ENCODE results near the gene NCOR1. TPM values are rescaled to one million over a fixed set of nuclear protein-coding genes. Genes with fewer than 3 reads are reported as not detected.
"Not testable (repeated sequence)": the region's sequence is repeated elsewhere in the genome, so short reads cannot be mapped to it uniquely, and the experiment has no call there.

The NCOR1 gene
- total and polyA plus RNA-seq, 2 of the 8 experiments (the other 6 are each of a cell fraction or from before 2014, with no cell fraction given) = 65.4 to 142 TPM

DNA sequence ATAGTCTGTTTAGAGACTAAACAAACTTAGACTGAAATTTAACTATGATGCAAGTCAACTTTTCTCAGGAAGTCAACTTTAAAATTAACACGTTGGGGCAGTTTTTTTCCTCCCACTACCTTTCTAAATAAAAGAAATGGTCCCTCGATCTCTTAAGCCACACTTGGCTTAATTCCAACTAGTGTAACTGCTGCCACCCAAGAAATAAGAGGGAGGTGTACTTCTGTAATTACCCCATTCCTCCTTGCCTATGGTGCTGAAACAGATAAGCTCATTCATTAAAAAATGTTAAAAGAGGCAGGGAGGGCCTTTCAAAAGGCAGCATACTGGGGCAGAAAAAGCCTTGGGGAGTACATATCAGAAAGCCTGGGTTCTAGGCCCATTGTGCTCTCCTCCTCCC lies 59.8 kb downstream of the NCOR1 start (continued):
- TF ChIP-seq SAP30 (IDR thresholded peaks at IDR 0.05; ENCODE audit: insufficient read depth, insufficient replicate concordance, low read length) (no peak), CEBPB (IDR thresholded peaks at IDR 0.05; ENCODE audit: low read depth, low read length) (no peak), EZH2 (IDR thresholded peaks at IDR 0.05; ENCODE audit: low read depth, low read length, severe bottlenecking) (no peak), POU5F1 (IDR thresholded peaks at IDR 0.05; ENCODE audit: low read depth, low read length) (no peak), GTF2F1 (IDR thresholded peaks at IDR 0.05; ENCODE audit: borderline replicate concordance, low read depth, low read length) (no peak), FOSL1 (IDR thresholded peaks at IDR 0.05; ENCODE audit: insufficient read depth, low read depth, low read length) (no peak), SIX5 (IDR thresholded peaks at IDR 0.05; ENCODE audit: low read depth, low read length) (no peak), TAF7 (optimal IDR thresholded peaks at IDR 0.05; ENCODE audit: borderline replicate concordance, low read depth, low read length) (no peak)

DNA sequence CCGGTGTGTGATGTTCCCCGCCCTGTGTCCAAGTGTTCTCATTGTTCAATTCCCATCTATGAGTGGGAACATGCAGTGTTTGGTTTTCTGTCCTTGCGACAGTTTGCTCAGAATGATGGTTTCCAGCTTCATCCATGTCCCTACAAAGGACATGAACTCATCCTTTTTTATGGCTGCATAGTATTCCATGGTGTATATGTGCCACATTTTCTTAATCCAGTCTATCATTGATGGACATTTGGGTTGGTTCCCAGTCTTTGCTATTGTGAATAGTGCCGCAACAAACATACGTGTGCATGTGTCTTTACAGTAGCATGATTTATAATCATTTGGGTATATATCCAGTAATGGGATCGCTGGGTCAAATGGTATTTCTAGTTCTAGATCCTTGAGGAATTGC lies 63.0 kb downstream of the NCOR1 start:
- H2BK12ac ChIP-seq (ENCODE audit: low read depth, low read length); H4K8ac ChIP-seq (ENCODE audit: extremely low read depth, insufficient read depth, low read length); H3K9me3 ChIP-seq (ENCODE audit: insufficient read depth in 2 of 2, low read depth in 1 of 2, low read length in 1 of 2); H2BK20ac ChIP-seq (ENCODE audit: low read length); H3K4me1 ChIP-seq (replicated peaks in 1 of 4; ENCODE audit: control insufficient read depth in 3 of 4, insufficient read depth in 4 of 4, low read length in 3 of 4); H4K20me1 ChIP-seq (replicated peaks in 1 of 2; ENCODE audit: control insufficient read depth in 1 of 2, insufficient read depth in 2 of 2, low read length in 2 of 2); DNase-seq (ENCODE audit: low read depth in 1 of 2, low spot score in 2 of 2); H2BK5ac ChIP-seq (ENCODE audit: low read depth, low read length); H3K4me3 ChIP-seq (ENCODE audit: extremely low read depth in 1 of 4, insufficient read depth in 2 of 4, low read depth in 3 of 4, low read length in 4 of 4); H3K79me1 ChIP-seq (ENCODE audit: low read depth, low read length); H3K56ac ChIP-seq (replicated peaks; ENCODE audit: insufficient read length, low read depth, low read length); H2BK15ac ChIP-seq (ENCODE audit: low read length); H2BK120ac ChIP-seq (replicated peaks; ENCODE audit: low read depth, low read length); H3K23me2 ChIP-seq (ENCODE audit: low read depth, low read length); H3K27ac ChIP-seq (ENCODE audit: low read depth, low read length); H3K79me2 ChIP-seq (ENCODE audit: control insufficient read depth in 1 of 2, insufficient read depth in 2 of 2, low read length in 2 of 2); H3K4ac ChIP-seq (replicated peaks; ENCODE audit: insufficient read length, low read depth, low read length); FAIRE-seq; H2AK5ac ChIP-seq (ENCODE audit: low read depth, low read length); H3K9ac ChIP-seq (replicated peaks in 1 of 4; ENCODE audit: extremely low read depth in 1 of 4, low read depth in 3 of 4, low read length in 3 of 4); H3K27me3 ChIP-seq (replicated peaks in 1 of 4; ENCODE audit: control insufficient read depth in 3 of 4, extremely low read depth in 1 of 4, insufficient read depth in 3 of 4, low read length in 3 of 4); H4K91ac ChIP-seq (replicated peaks; ENCODE audit: insufficient read length, low read length); H2AFZ ChIP-seq (ENCODE audit: low read length); CTCF ChIA-PET (ENCODE audit: partially characterized antibody); POLR2A ChIA-PET (ENCODE audit: partially characterized antibody); H3K4me2 ChIP-seq (ENCODE audit: insufficient read depth in 1 of 2, low read depth in 2 of 2, low read length in 2 of 2); H3K23ac ChIP-seq (ENCODE audit: insufficient read length); H3K18ac ChIP-seq (ENCODE audit: extremely low read depth, low read length); H4K5ac ChIP-seq (ENCODE audit: insufficient read length, low read depth, low read length); H3K14ac ChIP-seq (ENCODE audit: insufficient read length): not testable (repeated sequence)
- H3K36me3 ChIP-seq (ENCODE audit: control insufficient read depth in 2 of 4, insufficient read depth in 4 of 4, low read length in 3 of 4) = peaks cover 2 to 29% (median 11%) of the 10 kb centered on the region in 4 experiments; a peak in 7 of 8 replicates
- WGBS, 2 experiments (ENCODE audit: extremely low coverage in 1 of 2, insufficient coverage in 1 of 2, insufficient read length in 1 of 2, insufficient replicate concordance in 2 of 2, low coverage in 1 of 2, low lambda C conversion rate in 2 of 2, missing lambda C conversion rate in 1 of 2) = 80% methylated on average over 6 of the region's 6 CpGs; no CpG with 5 or more reads in 1 of the 2 experiments
